AG10803 (cell line): ENCODE results near the gene NOL8.

ENCODE experiments used
- DNase-seq: peaks from one replicate; pipeline ENCODE4 v3.0.0; 2010; ENCODE audit warnings: low read depth
- H3K4me3 ChIP-seq: 2 replicates; pipeline ENCODE4 v1.5.1; 2011; ENCODE audit warnings: mild to moderate bottlenecking, low read length, control low read depth
- CTCF ChIP-seq: conservative IDR thresholded peaks from 2 replicates; pipeline ENCODE4 v1.5.1; 2011; ENCODE audit warnings: mild to moderate bottlenecking, low read length, control low read depth, inconsistent platforms

The NOL8 gene

DNA sequence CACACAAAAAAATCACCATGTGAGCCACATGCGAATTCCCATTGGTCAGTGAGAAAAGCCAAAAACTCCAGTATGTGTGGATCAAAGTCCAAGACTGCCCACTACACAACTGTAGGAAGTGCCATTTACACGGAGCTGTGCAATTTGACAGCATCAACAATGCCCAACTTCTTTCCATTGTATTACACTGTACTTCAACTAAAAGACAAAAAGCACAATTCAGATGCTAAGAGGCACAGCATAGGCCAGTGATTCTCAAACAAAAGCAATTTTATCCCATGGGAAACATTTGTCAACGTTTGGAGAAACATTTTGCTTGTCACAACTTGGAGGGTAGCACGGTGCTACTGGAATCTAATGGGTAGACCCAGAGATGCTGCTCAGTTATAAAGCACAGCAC lies 71.5 kb downstream of the NOL8 start:
- TF ChIP-seq CTCF = no peak
- H3K4me3 ChIP-seq = no peak overlapping the region
- no peak for DNase-seq

GRCh38 chr9:92247981-92248380 lies 77.2 kb downstream of the NOL8 start:
- TF ChIP-seq CTCF = no peak
- DNase-seq = no peak
- H3K4me3 ChIP-seq = no peak overlapping the region
